Fibroblast of lung (primary cell): Measurements from ENCODE around the gene IDH1.

Experiments
- EZH2 ChIP-seq: IDR thresholded peaks from 2 replicates; pipeline ENCODE4 v1.5.1; 2012; ENCODE audit warnings: low read length, control low read depth, mild to moderate bottlenecking; ENCODE audit errors: missing control alignments
- TF ChIP-seq, protein P1 (sequence below), 2 donors: IDR thresholded peaks in 1 of 2; conservative IDR thresholded peaks in 1 of 2; 1 replicate in 1 of 2; 2 replicates in 1 of 2; pipeline ENCODE4 v1.5.1; 2011 to 2012; ENCODE audit warnings: low read length in 2 of 2, control low read depth in 1 of 2, inconsistent platforms in 1 of 2, low read depth in 1 of 2, mild to moderate bottlenecking in 1 of 2

DNA sequence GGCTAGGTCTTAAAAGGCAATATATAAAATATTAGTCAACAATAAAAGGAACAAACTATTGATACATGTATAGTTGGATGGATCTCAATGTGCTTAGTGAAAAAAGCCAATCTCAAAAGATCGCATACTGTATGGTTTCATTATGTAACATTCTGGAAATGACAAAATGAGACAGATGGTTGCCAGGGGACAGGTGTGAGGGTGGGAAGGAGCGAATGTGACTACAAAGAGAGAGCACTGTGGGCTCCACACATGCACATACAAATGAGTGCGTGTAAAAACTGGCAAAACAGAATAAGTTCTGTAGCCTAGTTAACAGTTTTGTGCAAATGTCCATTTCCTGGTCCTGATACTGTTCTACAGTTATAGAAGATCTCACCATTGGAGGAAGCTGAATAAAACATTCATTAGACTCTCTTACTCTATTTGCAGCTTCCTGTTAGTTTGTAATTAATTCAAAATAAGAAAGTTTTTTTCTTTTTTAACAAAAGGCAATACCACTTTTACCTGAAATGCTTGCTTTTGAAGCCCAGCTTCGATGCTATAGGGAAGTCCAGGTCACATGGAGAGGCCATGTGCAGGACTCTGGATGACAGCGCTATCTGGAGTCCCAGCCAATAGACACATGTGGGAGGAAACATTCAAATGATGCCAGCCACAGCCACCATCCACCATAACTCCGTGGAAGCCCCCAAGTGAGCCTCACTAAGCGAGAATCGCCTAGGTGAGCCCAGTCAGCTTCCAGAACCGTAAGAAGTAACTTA lies 44.0 kb downstream of the IDH1 start:
- TF ChIP-seq, protein P1, sequence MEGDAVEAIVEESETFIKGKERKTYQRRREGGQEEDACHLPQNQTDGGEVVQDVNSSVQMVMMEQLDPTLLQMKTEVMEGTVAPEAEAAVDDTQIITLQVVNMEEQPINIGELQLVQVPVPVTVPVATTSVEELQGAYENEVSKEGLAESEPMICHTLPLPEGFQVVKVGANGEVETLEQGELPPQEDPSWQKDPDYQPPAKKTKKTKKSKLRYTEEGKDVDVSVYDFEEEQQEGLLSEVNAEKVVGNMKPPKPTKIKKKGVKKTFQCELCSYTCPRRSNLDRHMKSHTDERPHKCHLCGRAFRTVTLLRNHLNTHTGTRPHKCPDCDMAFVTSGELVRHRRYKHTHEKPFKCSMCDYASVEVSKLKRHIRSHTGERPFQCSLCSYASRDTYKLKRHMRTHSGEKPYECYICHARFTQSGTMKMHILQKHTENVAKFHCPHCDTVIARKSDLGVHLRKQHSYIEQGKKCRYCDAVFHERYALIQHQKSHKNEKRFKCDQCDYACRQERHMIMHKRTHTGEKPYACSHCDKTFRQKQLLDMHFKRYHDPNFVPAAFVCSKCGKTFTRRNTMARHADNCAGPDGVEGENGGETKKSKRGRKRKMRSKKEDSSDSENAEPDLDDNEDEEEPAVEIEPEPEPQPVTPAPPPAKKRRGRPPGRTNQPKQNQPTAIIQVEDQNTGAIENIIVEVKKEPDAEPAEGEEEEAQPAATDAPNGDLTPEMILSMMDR (conservative IDR thresholded peaks at IDR 0.05 in 1 of 2, IDR thresholded peaks at IDR 0.05 in 1 of 2; ENCODE audit: low read depth in 1 of 2, low read length in 2 of 2) = no peak
- TF ChIP-seq EZH2 = no peak
